Measurements from ENCODE around the gene XPNPEP3.

XPNPEP3 gene

GRCh38 chr22:40979871-40980270 lies 122.9 kb downstream of the XPNPEP3 start:
- Histone ChIP-seq H3K9me3 (ENCODE audit: control insufficient read depth, low read length) (no peaks in the 10 kb centered on the region), H3K27me3 (ENCODE audit: control insufficient read depth, insufficient read depth, low read length) (no peaks in the 10 kb centered on the region), H3K36me3 (ENCODE audit: control insufficient read depth, insufficient read depth, low read length) (no peaks in the 10 kb centered on the region), H3K4me3 (ENCODE audit: low read length) (no peak overlapping the region), H3K4me1 (ENCODE audit: control insufficient read depth, insufficient read depth, low read length) (no peaks in the 10 kb centered on the region), H3K9ac (ENCODE audit: low read length) (no peak overlapping the region)
